ENCODE results near the gene CAMSAP1.

Gene CAMSAP1

DNA sequence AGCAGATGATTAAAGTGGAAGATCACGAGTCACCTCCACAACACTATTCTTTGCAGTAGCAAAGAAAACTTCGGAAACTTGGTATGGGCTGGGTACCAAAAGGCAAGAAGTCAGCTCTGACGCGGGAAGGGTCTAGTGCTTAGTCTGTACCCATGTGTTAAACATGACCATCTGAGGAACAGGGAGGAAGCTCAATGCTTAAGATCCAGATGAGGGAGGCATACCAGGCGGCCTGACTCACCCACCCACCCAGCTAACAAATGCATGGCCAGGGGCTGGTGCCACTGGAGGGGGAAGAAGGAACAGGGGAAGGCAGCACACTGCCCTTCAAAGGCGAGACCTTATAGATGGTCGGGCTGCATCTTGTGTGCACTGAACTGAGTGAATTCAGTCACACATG lies 41.8 kb downstream of the CAMSAP1 start:
- Histone ChIP-seq H2BK15ac (ENCODE audit: low read length) (no peak overlapping the region), H3K4me2 (ENCODE audit: insufficient read depth, low read length, poor library complexity, severe bottlenecking) (no peak overlapping the region), H3K18ac (ENCODE audit: low read length) (no peak overlapping the region), H3K4me1 (ENCODE audit: control insufficient read depth in 2 of 2, insufficient read depth in 1 of 2, low read depth in 1 of 2, low read length in 2 of 2) (peaks cover 4 to 8% of the 10 kb centered on the region in 2 donors), H3K4me3 (ENCODE audit: low read length in 2 of 2) (no peak overlapping the region), H3K9ac (ENCODE audit: low read depth, low read length, poor library complexity) (no peak overlapping the region), H3K27ac (replicated peaks; ENCODE audit: low read length) (no peak overlapping the region), H3K4ac (ENCODE audit: low read length) (no peak overlapping the region), H3K14ac (ENCODE audit: low read length) (no peak overlapping the region), H4K8ac (ENCODE audit: low read depth, low read length) (no peak overlapping the region), H4K91ac (ENCODE audit: low read depth, low read length, poor library complexity) (no peak overlapping the region), H2BK5ac (ENCODE audit: low read length) (no peak overlapping the region), H3K23ac (ENCODE audit: low read depth, low read length, poor library complexity) (peak overlapping the region; percentile 37), H2BK120ac (ENCODE audit: low read depth, low read length) (no peak overlapping the region), H3K9me3 (replicated peaks in 1 of 2; ENCODE audit: control insufficient read depth in 2 of 2, insufficient read depth in 1 of 2, low read depth in 1 of 2, low read length in 2 of 2) (peaks cover 0 to 6% of the 10 kb centered on the region in 2 donors), H3K27me3 (ENCODE audit: control insufficient read depth in 3 of 3, insufficient read depth in 3 of 3, low read depth in 1 of 3, low read length in 3 of 3) (no peaks in the 10 kb centered on the region), H3K36me3 (replicated peaks in 1 of 2; ENCODE audit: control insufficient read depth in 2 of 2, insufficient read depth in 2 of 2, low read length in 2 of 2) (peaks cover 15 to 79% of the 10 kb centered on the region in 2 donors), H2AFZ (ENCODE audit: low read length) (no peak overlapping the region), H3K79me1 (ENCODE audit: low read depth, low read length) (peaks cover 20% of the 10 kb centered on the region), H2AK5ac (ENCODE audit: low read depth, low read length) (no peak overlapping the region), H2BK12ac (ENCODE audit: low read length) (no peak overlapping the region)
- WGBS, 2 donors (ENCODE audit: extremely low coverage in 2 of 2, insufficient read length in 2 of 2, insufficient replicate concordance in 1 of 2), result no CpG with 5 or more reads among the region's 7 CpGs
- no peak for DNase-seq (ENCODE audit: low spot score)

DNA sequence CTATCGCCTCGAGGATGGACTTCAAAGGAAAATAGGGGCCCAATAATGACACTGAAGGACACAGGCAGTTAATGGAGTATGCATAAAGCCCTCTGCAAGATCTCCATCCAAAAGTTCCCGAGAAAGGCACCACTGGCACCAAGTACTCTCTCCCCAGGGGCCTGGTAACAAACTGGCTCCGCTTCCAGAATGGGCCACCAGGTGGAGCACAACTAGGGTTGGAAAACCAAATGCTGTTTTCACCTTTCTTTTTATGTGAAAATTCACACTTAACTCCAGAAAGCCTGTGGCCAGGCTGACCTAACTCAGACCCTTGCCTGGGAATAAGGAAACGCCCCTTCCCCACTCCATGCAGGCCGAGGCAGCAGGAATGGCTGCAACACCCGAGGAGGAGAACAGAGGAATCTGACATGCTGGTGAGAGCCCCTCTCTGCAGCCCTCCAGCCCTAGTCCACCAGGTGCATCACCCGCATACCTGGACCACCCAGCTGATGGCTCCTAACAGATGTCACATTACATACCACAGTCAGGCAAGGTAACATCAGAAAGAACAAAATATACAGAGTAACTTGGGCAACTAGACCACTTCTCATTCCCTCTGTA lies 42.8 kb downstream of the CAMSAP1 start:
- H3K79me1 ChIP-seq (ENCODE audit: low read depth, low read length), result peaks cover 22% of the 10 kb centered on the region
- H3K4me3 ChIP-seq (ENCODE audit: low read length in 2 of 2), result no peak overlapping the region
- no CpG with 5 or more reads among the region's 8 CpGs for WGBS, 2 donors (ENCODE audit: extremely low coverage in 2 of 2, insufficient read length in 2 of 2, insufficient replicate concordance in 1 of 2)
- peak; percentile 56 for DNase-seq (ENCODE audit: low spot score)
- no peak overlapping the region for H4K91ac ChIP-seq (ENCODE audit: low read depth, low read length, poor library complexity)
- H2AFZ ChIP-seq (ENCODE audit: low read length), result no peak overlapping the region
- H3K18ac ChIP-seq (ENCODE audit: low read length), result no peak overlapping the region
- no peak overlapping the region for H3K9ac ChIP-seq (ENCODE audit: low read depth, low read length, poor library complexity)
- H2BK12ac ChIP-seq (ENCODE audit: low read length), result no peak overlapping the region
- H3K4ac ChIP-seq (ENCODE audit: low read length), result no peak overlapping the region
- no peaks in the 10 kb centered on the region for H3K27me3 ChIP-seq (ENCODE audit: control insufficient read depth in 3 of 3, insufficient read depth in 3 of 3, low read depth in 1 of 3, low read length in 3 of 3)
- no peak overlapping the region for H2BK15ac ChIP-seq (ENCODE audit: low read length)
- no peak overlapping the region for H2BK5ac ChIP-seq (ENCODE audit: low read length)
- H3K9me3 ChIP-seq (replicated peaks in 1 of 2; ENCODE audit: control insufficient read depth in 2 of 2, insufficient read depth in 1 of 2, low read depth in 1 of 2, low read length in 2 of 2), result no peaks in the 10 kb centered on the region
- no peak overlapping the region for H3K4me2 ChIP-seq (ENCODE audit: insufficient read depth, low read length, poor library complexity, severe bottlenecking)
- H3K14ac ChIP-seq (ENCODE audit: low read length), result no peak overlapping the region
- peaks cover 4 to 8% of the 10 kb centered on the region in 2 donors for H3K4me1 ChIP-seq (ENCODE audit: control insufficient read depth in 2 of 2, insufficient read depth in 1 of 2, low read depth in 1 of 2, low read length in 2 of 2)
- no peak overlapping the region for H2BK120ac ChIP-seq (ENCODE audit: low read depth, low read length)
- H2AK5ac ChIP-seq (ENCODE audit: low read depth, low read length), result no peak overlapping the region
- peaks cover 17 to 77% of the 10 kb centered on the region in 2 donors for H3K36me3 ChIP-seq (replicated peaks in 1 of 2; ENCODE audit: control insufficient read depth in 2 of 2, insufficient read depth in 2 of 2, low read length in 2 of 2)
- H4K8ac ChIP-seq (ENCODE audit: low read depth, low read length), result no peak overlapping the region
- no peak overlapping the region for H3K23ac ChIP-seq (ENCODE audit: low read depth, low read length, poor library complexity)
- H3K27ac ChIP-seq (replicated peaks; ENCODE audit: low read length), result no peak overlapping the region

DNA sequence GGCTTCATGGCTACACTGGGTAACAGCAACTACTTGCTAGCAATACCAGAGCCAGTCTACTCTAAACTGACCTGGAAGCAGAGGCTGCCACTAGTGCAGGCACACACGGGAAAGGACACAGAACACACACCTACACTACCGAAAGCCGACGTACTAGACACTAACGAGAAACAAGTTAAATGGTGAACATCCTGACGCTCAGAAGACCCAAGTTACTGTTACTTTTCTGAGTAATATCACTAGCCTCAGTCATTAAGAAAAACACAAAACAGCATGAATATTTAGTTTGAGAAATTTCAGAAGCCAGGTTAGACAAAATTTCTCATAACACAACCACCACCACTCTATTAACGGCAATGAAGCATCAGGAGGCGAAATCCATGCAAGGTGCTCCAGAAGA lies 44.5 kb downstream of the CAMSAP1 start:
- peaks cover 22% of the 10 kb centered on the region for H3K79me1 ChIP-seq (ENCODE audit: low read depth, low read length)
- no peak overlapping the region for H3K4me2 ChIP-seq (ENCODE audit: insufficient read depth, low read length, poor library complexity, severe bottlenecking)
- no peak overlapping the region for H3K27ac ChIP-seq (replicated peaks; ENCODE audit: low read length)
- H3K14ac ChIP-seq (ENCODE audit: low read length), result no peak overlapping the region
- H2AFZ ChIP-seq (ENCODE audit: low read length), result no peak overlapping the region
- peaks cover 2 to 6% of the 10 kb centered on the region in 2 donors for H3K4me1 ChIP-seq (ENCODE audit: control insufficient read depth in 2 of 2, insufficient read depth in 1 of 2, low read depth in 1 of 2, low read length in 2 of 2)
- H3K9ac ChIP-seq (ENCODE audit: low read depth, low read length, poor library complexity), result no peak overlapping the region
- no peak overlapping the region for H2AK5ac ChIP-seq (ENCODE audit: low read depth, low read length)
- H3K4ac ChIP-seq (ENCODE audit: low read length), result no peak overlapping the region
- no peak overlapping the region for H3K23ac ChIP-seq (ENCODE audit: low read depth, low read length, poor library complexity)
- H2BK5ac ChIP-seq (ENCODE audit: low read length), result no peak overlapping the region
- H4K8ac ChIP-seq (ENCODE audit: low read depth, low read length), result no peak overlapping the region
- no peak for DNase-seq (ENCODE audit: low spot score)
- no peak overlapping the region for H3K4me3 ChIP-seq (ENCODE audit: low read length in 2 of 2)
- peaks cover 24 to 83% of the 10 kb centered on the region in 2 donors for H3K36me3 ChIP-seq (replicated peaks in 1 of 2; ENCODE audit: control insufficient read depth in 2 of 2, insufficient read depth in 2 of 2, low read length in 2 of 2)
- no peaks in the 10 kb centered on the region for H3K9me3 ChIP-seq (replicated peaks in 1 of 2; ENCODE audit: control insufficient read depth in 2 of 2, insufficient read depth in 1 of 2, low read depth in 1 of 2, low read length in 2 of 2)
- H4K91ac ChIP-seq (ENCODE audit: low read depth, low read length, poor library complexity), result no peak overlapping the region
- H2BK15ac ChIP-seq (ENCODE audit: low read length), result no peak overlapping the region
- H2BK120ac ChIP-seq (ENCODE audit: low read depth, low read length), result no peak overlapping the region
- no peak overlapping the region for H2BK12ac ChIP-seq (ENCODE audit: low read length)
- H3K27me3 ChIP-seq (ENCODE audit: control insufficient read depth in 3 of 3, insufficient read depth in 3 of 3, low read depth in 1 of 3, low read length in 3 of 3), result no peaks in the 10 kb centered on the region
- WGBS, 2 donors (ENCODE audit: extremely low coverage in 2 of 2, insufficient read length in 2 of 2, insufficient replicate concordance in 1 of 2), result no CpG with 5 or more reads among the region's 8 CpGs
- no peak overlapping the region for H3K18ac ChIP-seq (ENCODE audit: low read length)

DNA sequence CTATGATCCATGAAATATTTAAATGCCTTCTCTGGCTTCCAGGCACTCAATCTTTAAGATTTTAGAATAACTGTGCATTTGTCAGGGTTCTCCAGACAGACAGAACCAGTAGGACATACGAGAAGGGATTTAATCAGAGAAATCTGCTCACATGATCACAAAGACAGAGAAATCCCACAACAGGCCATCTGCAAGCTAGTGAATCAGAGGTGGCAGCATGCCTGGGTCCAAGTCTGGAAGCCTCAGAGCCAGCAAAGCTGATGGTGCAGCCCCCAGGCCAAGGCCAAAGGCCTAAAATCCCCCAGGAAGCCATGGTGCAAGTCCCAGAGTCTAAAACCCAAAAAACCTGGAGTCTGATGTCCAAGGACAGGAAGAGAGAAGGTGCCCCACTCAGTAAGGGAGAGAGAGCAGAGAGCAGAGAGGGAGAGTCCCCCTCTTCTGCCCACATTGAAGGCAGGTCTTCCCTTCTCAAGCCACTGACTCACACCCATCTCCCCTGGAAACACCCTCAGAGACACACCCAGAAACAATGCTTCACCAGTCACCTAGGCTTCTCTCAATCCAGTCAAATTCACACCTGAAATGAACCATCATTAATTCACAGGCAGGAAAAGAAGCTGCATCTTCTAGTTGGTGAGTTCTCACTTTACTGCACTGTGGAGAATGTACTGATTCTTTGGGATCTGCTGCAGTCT lies 48.7 kb downstream of the CAMSAP1 start:
- Histone ChIP-seq H4K91ac (ENCODE audit: low read depth, low read length, poor library complexity) (no peak overlapping the region), H2AFZ (ENCODE audit: low read length) (no peak overlapping the region), H3K27ac (replicated peaks; ENCODE audit: low read length) (no peak overlapping the region), H3K23ac (ENCODE audit: low read depth, low read length, poor library complexity) (no peak overlapping the region), H3K18ac (ENCODE audit: low read length) (no peak overlapping the region), H3K79me1 (ENCODE audit: low read depth, low read length) (peaks cover 17% of the 10 kb centered on the region), H3K36me3 (replicated peaks in 1 of 2; ENCODE audit: control insufficient read depth in 2 of 2, insufficient read depth in 2 of 2, low read length in 2 of 2) (peaks cover 29 to 92% of the 10 kb centered on the region in 2 donors), H3K4me3 (ENCODE audit: low read length in 2 of 2) (no peak overlapping the region), H3K27me3 (ENCODE audit: control insufficient read depth in 3 of 3, insufficient read depth in 3 of 3, low read depth in 1 of 3, low read length in 3 of 3) (no peaks in the 10 kb centered on the region), H3K9me3 (replicated peaks in 1 of 2; ENCODE audit: control insufficient read depth in 2 of 2, insufficient read depth in 1 of 2, low read depth in 1 of 2, low read length in 2 of 2) (no peaks in the 10 kb centered on the region), H3K9ac (ENCODE audit: low read depth, low read length, poor library complexity) (no peak overlapping the region), H2AK5ac (ENCODE audit: low read depth, low read length) (no peak overlapping the region), H3K4me2 (ENCODE audit: insufficient read depth, low read length, poor library complexity, severe bottlenecking) (no peak overlapping the region), H3K4ac (ENCODE audit: low read length) (no peak overlapping the region), H2BK15ac (ENCODE audit: low read length) (no peak overlapping the region), H3K4me1 (ENCODE audit: control insufficient read depth in 2 of 2, insufficient read depth in 1 of 2, low read depth in 1 of 2, low read length in 2 of 2) (no peaks in the 10 kb centered on the region), H2BK12ac (ENCODE audit: low read length) (no peak overlapping the region), H2BK120ac (ENCODE audit: low read depth, low read length) (no peak overlapping the region), H4K8ac (ENCODE audit: low read depth, low read length) (no peak overlapping the region), H2BK5ac (ENCODE audit: low read length) (no peak overlapping the region), H3K14ac (ENCODE audit: low read length) (no peak overlapping the region)
- DNase-seq (ENCODE audit: low spot score), result no peak
- WGBS, 2 donors (ENCODE audit: extremely low coverage in 2 of 2, insufficient read length in 2 of 2, insufficient replicate concordance in 1 of 2), result no CpG with 5 or more reads among the region's 1 CpG
